Measurements from ENCODE around the gene MCF2L. TPM values are rescaled to one million over a fixed set of nuclear protein-coding genes. Genes with fewer than 3 reads are reported as not detected.

Gene MCF2L
- total RNA-seq, 2 experiments from 2014 or later: 2.8 to 16.4 TPM

DNA sequence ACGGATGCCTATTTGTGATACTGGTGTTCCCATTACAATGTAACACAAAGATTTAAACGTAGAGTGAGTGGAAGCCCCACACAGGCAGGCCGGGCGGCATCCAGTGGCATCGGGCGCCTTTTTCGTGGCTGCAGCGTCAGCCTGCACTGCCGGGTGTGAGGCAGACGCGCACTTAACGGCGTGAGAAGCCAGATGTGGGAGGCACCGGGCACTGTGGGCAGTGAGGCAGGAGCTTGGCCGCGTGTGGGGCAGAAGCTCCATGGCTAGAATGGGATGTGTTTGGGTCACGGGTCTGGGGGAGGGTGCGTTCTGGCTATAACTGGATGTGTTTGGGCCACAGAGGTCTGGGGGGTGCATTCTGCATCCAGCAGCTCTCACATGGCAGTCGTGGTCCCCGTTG is 73.4 kb downstream of the MCF2L start:
- Histone ChIP-seq H2AFZ (ENCODE audit: low read length) (no peak overlapping the region), H3K9me2 (ENCODE audit: insufficient read depth, low read length) (no peaks in the 10 kb centered on the region), H3K4me2 (ENCODE audit: low read length) (no peak overlapping the region), H3K27ac (ENCODE audit: low read depth, low read length, poor library complexity, severe bottlenecking) (no peak overlapping the region), H3K79me2 (ENCODE audit: insufficient read depth, low read depth, low read length) (no peaks in the 10 kb centered on the region), H3K4me1 (ENCODE audit: insufficient read depth, low read length, poor library complexity, severe bottlenecking) (no peaks in the 10 kb centered on the region), H3K4me3 (ENCODE audit: low read depth, low read length, poor library complexity, severe bottlenecking) (no peak overlapping the region), H3K36me3 (ENCODE audit: insufficient read depth, low read length) (no peaks in the 10 kb centered on the region), H3K9me3 (ENCODE audit: low read length) (no peaks in the 10 kb centered on the region), H4K20me1 (ENCODE audit: insufficient read depth, low read length) (no peaks in the 10 kb centered on the region)
- TF ChIP-seq EZH2phosphoT487 (IDR thresholded peaks at IDR 0.05; ENCODE audit: borderline replicate concordance, low read depth, low read length): no peak
- TF ChIP-seq, protein P1, sequence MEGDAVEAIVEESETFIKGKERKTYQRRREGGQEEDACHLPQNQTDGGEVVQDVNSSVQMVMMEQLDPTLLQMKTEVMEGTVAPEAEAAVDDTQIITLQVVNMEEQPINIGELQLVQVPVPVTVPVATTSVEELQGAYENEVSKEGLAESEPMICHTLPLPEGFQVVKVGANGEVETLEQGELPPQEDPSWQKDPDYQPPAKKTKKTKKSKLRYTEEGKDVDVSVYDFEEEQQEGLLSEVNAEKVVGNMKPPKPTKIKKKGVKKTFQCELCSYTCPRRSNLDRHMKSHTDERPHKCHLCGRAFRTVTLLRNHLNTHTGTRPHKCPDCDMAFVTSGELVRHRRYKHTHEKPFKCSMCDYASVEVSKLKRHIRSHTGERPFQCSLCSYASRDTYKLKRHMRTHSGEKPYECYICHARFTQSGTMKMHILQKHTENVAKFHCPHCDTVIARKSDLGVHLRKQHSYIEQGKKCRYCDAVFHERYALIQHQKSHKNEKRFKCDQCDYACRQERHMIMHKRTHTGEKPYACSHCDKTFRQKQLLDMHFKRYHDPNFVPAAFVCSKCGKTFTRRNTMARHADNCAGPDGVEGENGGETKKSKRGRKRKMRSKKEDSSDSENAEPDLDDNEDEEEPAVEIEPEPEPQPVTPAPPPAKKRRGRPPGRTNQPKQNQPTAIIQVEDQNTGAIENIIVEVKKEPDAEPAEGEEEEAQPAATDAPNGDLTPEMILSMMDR (conservative IDR thresholded peaks at IDR 0.05; ENCODE audit: low read length): no peak
- BruUV-seq (replicated peaks): no TSS peak
- POLR2A ChIA-PET: no interaction called here
- DNase-seq (ENCODE audit: low spot score): no peak
- CTCF ChIA-PET (ENCODE audit: unreplicated experiment): no interaction called here
- intact Hi-C loops (cut with micrococcal nuclease; ENCODE audit: unreplicated experiment): no loop called here

DNA sequence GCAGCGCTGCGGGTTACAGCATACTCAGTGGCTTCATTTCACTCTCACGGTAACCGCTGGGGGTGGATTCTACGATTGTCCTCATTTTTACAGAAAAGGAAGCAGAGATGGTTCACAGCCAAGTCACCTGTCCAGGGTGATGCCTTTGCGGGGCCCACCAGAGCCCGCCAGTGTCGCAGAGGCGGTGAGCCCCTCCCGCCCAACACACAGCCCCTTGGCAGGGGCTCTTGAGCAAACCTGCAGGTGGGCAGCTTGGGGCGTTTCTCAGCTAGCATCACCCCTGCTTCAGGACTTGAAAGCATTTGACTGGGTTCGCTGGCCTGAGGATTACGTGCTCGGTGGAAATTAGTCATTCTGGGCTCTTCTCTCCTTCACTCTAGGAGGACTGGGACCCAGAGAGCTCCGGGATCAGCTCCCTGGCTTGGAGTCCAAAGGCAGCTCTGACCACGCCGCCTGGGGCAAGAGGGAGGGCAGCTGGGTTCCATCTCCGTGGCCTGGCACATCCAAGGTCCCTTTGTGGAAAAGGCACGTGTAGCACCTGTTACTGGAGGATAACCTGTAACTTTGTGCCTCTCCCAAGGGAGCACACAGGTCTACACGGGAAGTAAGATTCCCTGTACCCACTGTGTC is 74.1 kb downstream of the MCF2L start:
- BruUV-seq (replicated peaks): no TSS peak
- ChIA-PET POLR2A (no interaction called here), CTCF (ENCODE audit: unreplicated experiment) (no interaction called here)
- no peak for TF ChIP-seq EZH2phosphoT487 (IDR thresholded peaks at IDR 0.05; ENCODE audit: borderline replicate concordance, low read depth, low read length)
- TF ChIP-seq, protein P1 (conservative IDR thresholded peaks at IDR 0.05; ENCODE audit: low read length): no peak
- intact Hi-C loops (cut with micrococcal nuclease; ENCODE audit: unreplicated experiment): no loop called here
- no peak overlapping the region for H3K27ac ChIP-seq (ENCODE audit: low read depth, low read length, poor library complexity, severe bottlenecking)
- H3K9me2 ChIP-seq (ENCODE audit: insufficient read depth, low read length): no peaks in the 10 kb centered on the region
- no peaks in the 10 kb centered on the region for H3K4me1 ChIP-seq (ENCODE audit: insufficient read depth, low read length, poor library complexity, severe bottlenecking)
- DNase-seq (ENCODE audit: low spot score): no peak
- H3K79me2 ChIP-seq (ENCODE audit: insufficient read depth, low read depth, low read length): no peaks in the 10 kb centered on the region
- no peak overlapping the region for H3K4me2 ChIP-seq (ENCODE audit: low read length)
- no peaks in the 10 kb centered on the region for H4K20me1 ChIP-seq (ENCODE audit: insufficient read depth, low read length)
- H3K4me3 ChIP-seq (ENCODE audit: low read depth, low read length, poor library complexity, severe bottlenecking): no peak overlapping the region
- no peak overlapping the region for H2AFZ ChIP-seq (ENCODE audit: low read length)
- H3K9me3 ChIP-seq (ENCODE audit: low read length): no peaks in the 10 kb centered on the region
- H3K36me3 ChIP-seq (ENCODE audit: insufficient read depth, low read length): no peaks in the 10 kb centered on the region

DNA sequence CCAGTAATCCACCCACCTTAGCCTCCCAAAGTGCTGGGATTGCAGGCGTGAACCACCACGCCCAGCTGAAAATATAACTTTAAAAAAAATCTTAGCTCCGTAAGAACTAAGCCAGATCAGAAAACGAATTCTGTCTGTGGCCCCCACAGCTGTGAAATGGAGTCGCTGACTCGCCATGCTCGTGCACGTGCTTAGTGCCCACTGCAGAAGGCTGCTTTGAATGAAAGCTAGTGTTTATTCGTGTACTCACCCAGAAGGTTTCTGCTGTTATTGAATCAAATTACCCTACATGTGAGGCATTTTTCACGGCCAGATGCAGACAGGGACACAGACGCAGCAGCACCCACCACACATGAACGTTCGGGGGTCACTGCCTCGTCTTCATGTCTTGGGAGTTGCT is 74.9 kb downstream of the MCF2L start:
- Histone ChIP-seq H3K79me2 (ENCODE audit: insufficient read depth, low read depth, low read length) (no peaks in the 10 kb centered on the region), H3K27ac (ENCODE audit: low read depth, low read length, poor library complexity, severe bottlenecking) (no peak overlapping the region), H3K9me3 (ENCODE audit: low read length) (no peaks in the 10 kb centered on the region), H3K4me3 (ENCODE audit: low read depth, low read length, poor library complexity, severe bottlenecking) (no peak overlapping the region), H3K4me1 (ENCODE audit: insufficient read depth, low read length, poor library complexity, severe bottlenecking) (no peaks in the 10 kb centered on the region), H4K20me1 (ENCODE audit: insufficient read depth, low read length) (no peaks in the 10 kb centered on the region), H2AFZ (ENCODE audit: low read length) (no peak overlapping the region), H3K4me2 (ENCODE audit: low read length) (no peak overlapping the region), H3K9me2 (ENCODE audit: insufficient read depth, low read length) (no peaks in the 10 kb centered on the region), H3K36me3 (ENCODE audit: insufficient read depth, low read length) (no peaks in the 10 kb centered on the region)
- ChIA-PET CTCF (ENCODE audit: unreplicated experiment) (no interaction called here), POLR2A (no interaction called here)
- intact Hi-C loops (cut with micrococcal nuclease; ENCODE audit: unreplicated experiment): no loop called here
- no TSS peak for BruUV-seq (replicated peaks)
- TF ChIP-seq, protein P1 (conservative IDR thresholded peaks at IDR 0.05; ENCODE audit: low read length): no peak
- no peak for TF ChIP-seq EZH2phosphoT487 (IDR thresholded peaks at IDR 0.05; ENCODE audit: borderline replicate concordance, low read depth, low read length)
- no peak for DNase-seq (ENCODE audit: low spot score)

All from OCI-LY7 (cell line).